ENCODE results near the gene XPR1.
"Not testable (repeated sequence)": the region's sequence is repeated elsewhere in the genome, so short reads cannot be mapped to it uniquely, and the experiment has no call there.

GRCh38 chr1:180683117-180683516, 51.3 kb downstream of the XPR1 start:
- TF ChIP-seq POLR2A (IDR thresholded peaks at IDR 0.05; ENCODE audit: low read depth); CTCF (IDR thresholded peaks at IDR 0.05); POLR2AphosphoS5 (IDR thresholded peaks at IDR 0.05): not testable (repeated sequence)

Data from esophagus muscularis mucosa (tissue), 3 donors.